DOHH2 (cell line): Measurements from ENCODE around the gene PRKAR2B.

Experiments
- EZH2phosphoT487 ChIP-seq: fragments of 200-600 bp; sonication (generic); IDR thresholded peaks from 2 replicates; pipeline ENCODE4 v1.6.1; 2017; ENCODE audit warnings: borderline replicate concordance, mild to moderate bottlenecking, antibody characterized with exemption, low read length, moderate library complexity, mixed read lengths
- TF ChIP-seq, protein P1 (sequence below): fragments of 200-600 bp; sonication (generic); IDR thresholded peaks from one replicate; pipeline ENCODE4 v1.5.1; 2014; ENCODE audit warnings: antibody characterized with exemption, mild to moderate bottlenecking, low read depth, low read length; ENCODE audit not compliant: poor library complexity, severe bottlenecking

DNA sequence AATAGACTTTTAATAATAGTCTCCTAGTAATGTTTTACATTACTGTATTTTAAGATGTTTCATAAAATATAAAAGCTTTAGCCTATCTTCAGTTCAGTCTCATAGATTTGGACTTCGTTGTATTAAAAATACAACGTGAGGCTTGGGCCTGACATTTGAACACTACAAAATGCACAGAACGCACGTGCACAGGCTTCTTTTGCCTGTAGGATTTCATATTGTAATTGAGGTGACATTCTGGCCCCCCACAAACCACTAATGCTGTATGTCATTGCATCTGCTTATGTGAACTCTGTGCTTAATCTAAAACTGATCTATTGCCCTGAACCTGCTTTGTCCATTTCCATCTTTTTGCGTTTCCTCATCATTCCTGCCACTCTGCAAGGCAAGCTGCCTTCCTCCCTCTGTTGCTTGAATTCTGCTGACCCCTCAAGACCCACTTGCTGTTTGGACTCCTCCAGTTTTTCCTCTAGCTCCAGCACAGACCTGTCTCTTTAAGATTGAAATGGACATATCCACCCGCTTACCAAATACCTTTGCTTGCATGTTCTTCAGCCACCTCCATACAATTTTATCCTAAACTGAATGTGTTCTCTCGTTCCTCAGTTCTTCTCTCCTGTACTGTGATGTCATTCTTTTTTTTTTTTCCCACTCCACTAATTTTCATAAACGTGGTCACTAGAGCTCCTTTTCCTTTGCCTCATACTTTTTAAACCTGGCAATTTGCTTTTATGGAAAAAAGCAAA lies 12.4 kb downstream of the PRKAR2B start:
- TF ChIP-seq, protein P1, sequence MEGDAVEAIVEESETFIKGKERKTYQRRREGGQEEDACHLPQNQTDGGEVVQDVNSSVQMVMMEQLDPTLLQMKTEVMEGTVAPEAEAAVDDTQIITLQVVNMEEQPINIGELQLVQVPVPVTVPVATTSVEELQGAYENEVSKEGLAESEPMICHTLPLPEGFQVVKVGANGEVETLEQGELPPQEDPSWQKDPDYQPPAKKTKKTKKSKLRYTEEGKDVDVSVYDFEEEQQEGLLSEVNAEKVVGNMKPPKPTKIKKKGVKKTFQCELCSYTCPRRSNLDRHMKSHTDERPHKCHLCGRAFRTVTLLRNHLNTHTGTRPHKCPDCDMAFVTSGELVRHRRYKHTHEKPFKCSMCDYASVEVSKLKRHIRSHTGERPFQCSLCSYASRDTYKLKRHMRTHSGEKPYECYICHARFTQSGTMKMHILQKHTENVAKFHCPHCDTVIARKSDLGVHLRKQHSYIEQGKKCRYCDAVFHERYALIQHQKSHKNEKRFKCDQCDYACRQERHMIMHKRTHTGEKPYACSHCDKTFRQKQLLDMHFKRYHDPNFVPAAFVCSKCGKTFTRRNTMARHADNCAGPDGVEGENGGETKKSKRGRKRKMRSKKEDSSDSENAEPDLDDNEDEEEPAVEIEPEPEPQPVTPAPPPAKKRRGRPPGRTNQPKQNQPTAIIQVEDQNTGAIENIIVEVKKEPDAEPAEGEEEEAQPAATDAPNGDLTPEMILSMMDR: no peak
- no peak for TF ChIP-seq EZH2phosphoT487
